Activated CD4-positive, alpha-beta T cell treated with anti-CD3 and anti-CD28 coated beads for 4 hours (primary cell): ENCODE results near the gene TPPP.
"Not testable (repeated sequence)": the region's sequence is repeated elsewhere in the genome, so short reads cannot be mapped to it uniquely, and the experiment has no call there.

Experiments
- DNase-seq, 2 donors: peaks; one replicate each; pipeline ENCODE4 v3.0.0-alpha.2; 2020

The TPPP gene

GRCh38 chr5:692529-693041, 567 bp downstream of the TPPP start:
- not testable (repeated sequence) for DNase-seq

DNA sequence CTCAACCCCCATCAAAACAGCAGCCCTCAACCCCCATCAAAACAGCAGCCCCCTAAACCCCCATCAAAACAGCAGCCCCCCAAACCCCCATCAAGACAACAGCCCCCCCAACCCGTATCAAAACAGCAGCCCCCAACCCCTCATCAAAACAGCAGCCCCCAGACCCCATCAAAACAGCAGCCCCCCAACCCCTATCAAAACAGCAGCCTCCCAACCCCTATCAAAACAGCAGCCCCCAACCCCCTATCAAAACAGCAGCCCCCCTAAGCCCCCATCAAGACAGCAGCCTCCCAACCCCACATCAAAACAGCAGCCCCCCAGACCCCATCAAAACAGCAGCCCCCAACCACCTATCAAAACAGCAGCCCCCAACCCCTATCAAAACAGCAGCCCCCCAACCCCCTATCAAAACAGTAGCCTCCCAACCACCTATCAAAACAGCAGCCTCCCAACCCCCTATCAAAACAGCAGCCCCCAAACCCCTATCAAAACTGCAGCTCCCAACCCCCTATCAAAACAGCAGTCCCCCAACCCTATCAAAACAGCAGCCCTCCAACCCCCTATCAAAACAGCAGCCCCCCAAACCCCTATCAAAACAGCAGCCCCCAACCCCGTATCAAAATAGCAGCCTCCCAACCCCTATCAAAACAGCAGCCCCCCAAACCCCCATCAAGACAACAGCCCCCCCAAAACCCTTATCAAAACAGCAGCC, 1.2 kb downstream of the TPPP start:
- DNase-seq = no peak

GRCh38 chr5:691049-691448, 2.1 kb downstream of the TPPP start:
- DNase-seq = not testable (repeated sequence)

DNA sequence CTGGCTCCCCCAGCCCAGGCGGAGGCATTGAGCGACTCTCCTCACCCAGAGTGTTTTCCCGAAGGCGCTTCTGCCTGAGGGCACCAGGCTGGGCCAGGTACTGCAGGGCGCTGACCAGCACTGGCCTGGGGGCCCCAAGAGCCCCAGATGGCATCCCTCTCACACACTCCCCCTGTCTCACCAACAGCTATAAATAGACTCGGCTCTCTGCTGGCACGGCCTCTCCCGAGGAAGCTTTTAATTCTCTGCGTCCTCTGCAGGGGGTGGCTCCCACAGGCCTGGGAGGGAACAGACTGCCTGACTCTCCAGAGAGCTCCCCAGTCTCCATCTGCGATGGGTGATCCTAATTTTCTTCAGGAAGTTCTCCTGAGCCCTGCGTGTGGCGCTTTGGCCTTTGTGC, 2.9 kb downstream of the TPPP start:
- DNase-seq = not testable (repeated sequence)

- not testable (repeated sequence) for DNase-seq
These were observed 4.7 kb downstream of the TPPP start for GRCh38 chr5:688348-689010.

DNA sequence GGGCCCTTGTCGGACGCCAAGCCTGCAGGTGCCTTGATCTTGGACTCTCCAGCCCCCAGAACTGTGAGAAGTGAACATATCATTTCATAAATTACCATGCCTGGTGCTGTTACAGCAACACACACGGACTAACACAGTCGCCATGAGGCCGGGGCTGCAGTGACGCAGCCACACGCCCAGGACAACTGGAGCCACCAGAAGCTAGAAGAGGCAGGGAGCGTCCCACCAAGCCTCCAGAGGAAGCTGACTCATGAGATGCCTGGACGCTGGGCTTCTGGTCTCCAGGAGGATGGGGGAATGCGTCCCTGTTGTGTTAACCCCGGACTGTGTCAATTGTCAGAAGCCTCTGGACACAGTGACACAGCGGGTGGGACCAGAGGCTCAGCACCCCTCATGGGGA, 6.2 kb downstream of the TPPP start:
- DNase-seq = not testable (repeated sequence)

DNA sequence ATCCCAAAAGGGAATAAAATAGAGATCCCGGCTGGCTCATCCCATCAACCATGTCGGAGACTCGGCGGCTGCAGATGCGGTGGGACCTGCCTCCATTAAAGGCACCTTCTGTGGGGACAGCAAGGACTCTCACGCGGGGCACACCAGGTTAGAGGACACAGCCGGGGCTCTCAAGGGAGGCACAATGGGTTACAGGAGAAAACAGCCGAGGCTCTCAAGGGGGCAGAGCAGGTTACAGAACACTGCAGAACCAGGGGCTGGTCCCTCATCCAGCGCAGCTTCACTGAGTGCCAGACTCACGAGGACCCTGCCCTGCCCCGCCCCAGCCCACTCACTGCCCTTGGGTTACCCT, 7.0 kb downstream of the TPPP start:
- DNase-seq = not testable (repeated sequence)

- DNase-seq = no peak
These were observed 7.6 kb downstream of the TPPP start for GRCh38 chr5:685262-686171.

DNA sequence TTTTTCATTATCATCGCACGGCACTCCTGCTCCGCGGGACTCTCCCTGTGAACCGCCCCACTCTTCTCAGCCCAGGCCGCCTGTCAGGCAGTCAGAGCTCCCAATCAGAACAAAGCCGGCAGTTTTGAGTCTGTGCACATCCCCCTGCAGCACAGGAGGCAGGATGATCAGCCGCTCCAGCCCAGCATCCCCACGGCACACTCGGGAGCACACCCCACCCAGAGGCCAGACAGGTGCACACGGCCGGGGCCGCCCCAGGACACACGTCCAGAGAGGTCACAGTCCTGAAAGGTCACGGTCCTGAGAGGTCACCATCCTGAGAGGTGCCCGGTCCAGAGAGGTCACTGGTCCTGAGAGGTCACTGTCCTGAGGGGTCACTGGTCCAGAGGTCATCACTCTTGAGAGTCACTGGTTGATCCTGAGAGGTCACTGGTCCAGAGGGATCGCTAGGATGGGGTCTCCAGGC, 8.4 kb downstream of the TPPP start:
- DNase-seq = no peak

- DNase-seq = no peak
These were observed 9.3 kb downstream of the TPPP start for GRCh38 chr5:683551-684481.

GRCh38 chr5:682651-683358, 10.3 kb downstream of the TPPP start:
- not testable (repeated sequence) for DNase-seq

GRCh38 chr5:682216-682615, 10.9 kb downstream of the TPPP start:
- not testable (repeated sequence) for DNase-seq

DNA sequence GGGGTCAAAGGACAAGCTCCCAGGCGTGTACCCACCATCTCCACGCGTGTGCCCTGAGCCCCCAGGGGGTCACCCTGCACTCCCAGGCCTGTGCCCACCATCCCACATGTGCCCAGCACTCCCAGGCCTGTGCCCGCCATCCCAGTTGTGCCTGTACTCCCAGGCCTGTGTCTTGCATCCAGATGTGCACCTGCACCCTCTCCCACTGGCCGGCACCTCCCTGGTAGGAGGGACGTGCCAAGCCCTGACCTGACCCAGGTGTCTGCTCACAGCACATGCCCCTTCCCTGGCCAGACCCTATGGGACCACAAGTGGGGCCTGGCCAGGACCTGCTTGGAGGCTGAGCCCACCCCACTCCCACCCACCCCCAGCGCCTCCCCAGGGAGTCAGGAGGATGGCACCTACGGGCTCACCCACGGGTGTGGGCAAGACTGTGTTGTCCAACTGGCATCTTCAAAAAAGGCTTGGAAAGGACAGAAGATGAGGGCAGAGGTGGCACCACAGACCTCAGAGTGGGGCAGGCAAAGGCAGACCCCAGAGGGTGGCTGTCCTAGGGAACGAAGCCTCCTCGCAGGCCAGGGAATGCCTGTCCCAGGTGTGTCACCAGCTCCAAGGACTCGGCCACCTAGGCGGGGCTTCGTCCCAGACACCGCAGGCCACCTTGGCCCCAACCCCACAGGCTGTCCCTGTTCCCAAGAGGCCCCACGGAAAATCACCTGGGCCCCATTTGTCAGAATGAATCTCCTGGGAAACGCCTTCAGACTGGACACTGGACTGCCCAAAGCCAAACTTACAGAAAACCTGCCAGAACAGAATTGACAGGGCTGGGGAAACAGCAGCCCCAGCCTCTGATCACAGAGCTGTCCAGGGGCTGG, 11.6 kb downstream of the TPPP start:
- DNase-seq = not testable (repeated sequence)

GRCh38 chr5:680836-681235, 12.3 kb downstream of the TPPP start:
- DNase-seq = not testable (repeated sequence)

DNA sequence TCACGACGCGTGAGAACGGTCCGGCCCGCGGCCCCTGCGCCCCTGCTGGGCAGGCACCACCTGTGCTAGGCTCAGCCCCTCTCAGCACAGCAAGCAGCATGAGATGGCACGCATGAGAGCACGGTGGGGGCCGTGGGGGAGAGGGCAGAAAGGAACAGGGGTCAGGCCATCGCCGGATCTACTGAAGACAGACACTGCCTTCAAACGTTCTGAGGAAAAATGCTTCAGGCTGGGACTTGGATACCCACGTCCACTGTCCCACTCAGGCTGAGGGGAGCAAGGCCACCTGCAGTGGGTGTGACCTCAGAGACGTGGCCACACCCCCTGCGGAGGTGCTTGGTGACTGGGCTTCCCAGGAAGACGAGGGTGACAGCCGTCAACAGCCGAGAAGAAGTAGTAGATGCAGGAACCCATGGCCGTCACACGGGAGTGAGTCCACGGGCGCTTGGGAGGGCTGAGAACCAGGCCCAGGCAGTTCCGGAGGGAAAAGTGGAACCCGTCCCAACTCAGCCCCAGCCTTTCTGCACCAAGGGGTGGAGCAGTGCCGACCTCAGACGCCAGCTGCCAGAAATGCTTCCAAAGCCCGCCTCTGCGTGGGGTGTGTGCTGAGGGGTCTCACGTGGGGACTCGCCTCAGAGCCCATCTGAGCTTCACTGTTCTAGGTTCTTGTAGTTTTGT, 12.9 kb downstream of the TPPP start:
- not testable (repeated sequence) for DNase-seq

- DNase-seq = not testable (repeated sequence)
These were observed 13.8 kb downstream of the TPPP start for GRCh38 chr5:679166-679895.

DNA sequence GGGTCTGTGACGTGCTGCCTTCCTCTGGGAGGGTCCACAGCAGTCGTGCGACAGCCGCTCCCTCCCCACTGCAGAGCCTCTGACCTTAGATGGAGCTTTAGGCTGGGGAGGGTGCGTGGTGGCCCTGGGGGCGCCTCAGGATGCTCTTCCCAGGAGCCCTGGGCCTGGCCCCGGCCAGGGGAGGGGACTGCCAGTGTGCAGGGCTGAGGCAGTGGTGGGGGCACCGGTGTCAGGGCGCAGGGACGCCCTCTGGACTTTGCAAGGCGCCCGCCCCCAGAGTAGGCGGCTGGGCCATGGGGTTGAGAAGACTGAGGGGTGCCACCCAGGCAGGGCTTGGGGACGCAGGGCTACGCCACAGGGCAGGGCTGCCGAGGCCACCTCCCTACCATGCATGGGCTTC, 14.6 kb downstream of the TPPP start:
- DNase-seq = not testable (repeated sequence)

DNA sequence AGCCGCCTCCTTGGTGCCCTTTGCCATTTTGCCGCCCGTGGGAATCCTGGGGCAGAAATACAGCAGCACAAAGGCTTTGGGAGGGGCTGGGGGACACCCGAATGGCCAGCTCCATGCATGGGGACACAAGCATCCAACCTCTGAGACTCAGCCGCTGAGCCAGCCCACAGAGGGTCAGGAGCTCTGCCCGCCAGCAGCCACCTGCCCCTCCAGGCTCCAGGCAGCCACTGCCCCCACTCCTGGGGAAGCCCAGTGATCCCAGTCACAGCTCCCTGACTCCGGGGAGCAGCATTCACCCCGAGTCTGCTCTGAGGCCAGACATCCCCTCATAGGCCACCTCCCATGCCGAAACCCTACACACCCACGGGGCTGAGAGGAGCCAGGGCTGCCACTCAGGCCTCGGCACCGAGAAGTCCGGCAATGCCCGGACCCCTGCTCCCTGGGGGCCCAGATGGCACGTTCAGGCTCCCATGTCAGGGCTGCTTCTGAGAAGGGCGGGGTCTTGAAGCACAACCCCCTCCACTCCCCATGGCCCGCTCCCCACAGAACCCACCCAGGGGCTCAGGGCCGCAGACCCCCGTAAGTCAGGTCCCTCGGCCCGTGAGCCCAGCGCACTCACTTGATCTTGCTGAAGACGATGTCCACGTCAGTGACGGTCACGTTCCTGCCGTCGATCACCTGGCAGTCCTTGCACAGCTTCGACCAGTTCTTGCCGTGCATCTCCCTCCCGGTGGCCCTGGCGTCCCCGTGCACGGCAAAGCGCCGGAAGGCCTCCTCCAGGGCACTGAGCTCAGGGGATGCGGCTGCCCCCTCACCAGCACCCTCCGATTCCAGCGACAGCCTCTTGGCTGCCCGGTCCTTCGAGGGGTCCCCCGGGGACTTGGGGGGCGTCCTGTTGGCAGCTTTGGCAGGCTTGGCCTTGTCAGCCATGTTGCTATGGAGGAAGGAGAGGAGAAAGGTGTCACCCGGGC, 15.7 kb downstream of the TPPP start:
- no peak for DNase-seq
